ENCODE data around the gene LEMD2. TPM values are rescaled to one million over a fixed set of nuclear protein-coding genes. Genes with fewer than 3 reads are reported as not detected.

LEMD2 gene
- total RNA-seq, 4 donors from 2014 or later: 36.4 to 65.3 (median 55.4) TPM

DNA sequence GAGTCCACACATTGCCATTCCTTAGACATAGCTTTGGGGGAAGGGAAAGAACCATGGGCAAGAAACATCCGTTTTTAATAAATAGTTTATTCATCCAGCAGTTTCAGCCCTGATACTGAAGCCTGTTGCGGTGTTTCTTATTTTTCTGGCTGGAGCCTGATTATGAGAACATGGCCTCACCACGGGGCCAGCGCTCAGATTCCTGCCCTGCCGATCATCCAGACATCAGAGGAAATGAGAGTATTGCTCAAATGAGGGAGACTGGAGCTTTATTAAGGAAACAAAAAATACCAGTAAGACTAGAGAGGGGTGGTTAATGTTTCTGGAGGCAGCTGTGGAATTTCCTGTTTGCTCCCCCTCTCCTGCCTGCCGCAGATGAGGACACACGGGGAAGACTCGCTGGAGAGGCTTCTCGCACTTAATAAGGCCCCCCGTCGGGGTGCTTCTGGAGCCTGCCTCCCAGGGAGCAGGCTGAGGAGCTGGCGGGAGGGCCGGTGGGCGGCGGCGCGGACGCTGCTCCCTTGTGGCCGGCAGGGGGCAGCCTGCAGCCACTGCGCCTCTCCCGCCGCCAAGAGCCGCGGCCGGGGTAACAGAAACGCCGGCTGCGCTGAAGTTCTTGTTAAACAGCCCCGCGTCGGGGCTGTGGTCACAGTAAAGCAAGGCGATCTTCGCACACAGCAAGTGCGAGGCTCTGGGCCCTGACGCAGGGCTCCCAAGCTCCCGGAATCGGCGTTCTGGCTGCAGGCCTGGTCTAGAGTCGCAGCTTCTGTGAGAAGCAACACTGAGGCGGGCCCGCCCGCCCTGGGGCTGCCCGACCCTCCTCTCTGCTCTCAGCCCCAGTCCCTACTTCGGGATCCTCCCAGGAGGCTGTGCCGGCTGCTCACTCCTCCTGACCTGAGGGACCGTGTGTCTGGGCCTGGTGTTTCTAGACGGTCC lies 17.5 kb downstream of the LEMD2 start:
- intact Hi-C loops (cut with DNase I): loop anchor here (5.0 kb wide), 1 partner anchor 256 kb away; no protein-coding TSS in a partner anchor
- 10% methylated on average over 13 of the region's 47 CpGs for WGBS
- Histone ChIP-seq H3K27ac (replicated peaks in 1 of 4) (peak overlapping the region; percentile 64 to 84 (median 72)), H3K9me3 (peaks cover 0 to 8% (median 0%) of the 10 kb centered on the region in 4 donors), H3K4me1 (peaks cover 23 to 45% (median 43%) of the 10 kb centered on the region in 4 donors), H3K27me3 (peaks cover 0 to 6% (median 0%) of the 10 kb centered on the region in 4 donors), H3K4me3 (peak overlapping the region; percentile 5 to 32 (median 24)), H3K36me3 (peaks cover 36 to 45% (median 45%) of the 10 kb centered on the region in 4 donors)
- TF ChIP-seq POLR2A (IDR thresholded peaks at IDR 0.05; ENCODE audit: low read depth): no peak
- no peak for TF ChIP-seq EP300 (IDR thresholded peaks at IDR 0.05)
- TF ChIP-seq, protein P1, sequence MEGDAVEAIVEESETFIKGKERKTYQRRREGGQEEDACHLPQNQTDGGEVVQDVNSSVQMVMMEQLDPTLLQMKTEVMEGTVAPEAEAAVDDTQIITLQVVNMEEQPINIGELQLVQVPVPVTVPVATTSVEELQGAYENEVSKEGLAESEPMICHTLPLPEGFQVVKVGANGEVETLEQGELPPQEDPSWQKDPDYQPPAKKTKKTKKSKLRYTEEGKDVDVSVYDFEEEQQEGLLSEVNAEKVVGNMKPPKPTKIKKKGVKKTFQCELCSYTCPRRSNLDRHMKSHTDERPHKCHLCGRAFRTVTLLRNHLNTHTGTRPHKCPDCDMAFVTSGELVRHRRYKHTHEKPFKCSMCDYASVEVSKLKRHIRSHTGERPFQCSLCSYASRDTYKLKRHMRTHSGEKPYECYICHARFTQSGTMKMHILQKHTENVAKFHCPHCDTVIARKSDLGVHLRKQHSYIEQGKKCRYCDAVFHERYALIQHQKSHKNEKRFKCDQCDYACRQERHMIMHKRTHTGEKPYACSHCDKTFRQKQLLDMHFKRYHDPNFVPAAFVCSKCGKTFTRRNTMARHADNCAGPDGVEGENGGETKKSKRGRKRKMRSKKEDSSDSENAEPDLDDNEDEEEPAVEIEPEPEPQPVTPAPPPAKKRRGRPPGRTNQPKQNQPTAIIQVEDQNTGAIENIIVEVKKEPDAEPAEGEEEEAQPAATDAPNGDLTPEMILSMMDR (IDR thresholded peaks at IDR 0.05): peak in 2 of 3 experiments; percentile 92 to 96
- peak; percentile 20 to 45 for TF ChIP-seq POLR2AphosphoS5 (IDR thresholded peaks at IDR 0.05)
- DNase-seq (ENCODE audit: extremely low spot score): no peak

DNA sequence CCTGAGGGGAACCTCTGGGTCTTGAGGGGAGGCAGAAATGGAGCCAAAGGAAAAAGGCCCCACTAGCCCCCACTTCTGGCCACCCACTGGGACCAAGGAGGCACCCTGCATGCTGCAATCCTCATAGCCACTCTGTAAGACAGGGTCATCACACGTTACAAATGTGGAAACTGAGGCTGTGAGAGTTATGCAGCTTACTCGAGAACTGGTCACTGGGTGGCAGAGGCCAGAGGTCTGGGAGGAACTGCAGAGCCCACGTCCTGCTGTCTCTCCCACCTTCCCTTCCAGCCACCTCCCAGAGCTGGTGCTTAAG lies 18.1 kb downstream of the LEMD2 start:
- TF ChIP-seq, protein P1 (IDR thresholded peaks at IDR 0.05): no peak
- TF ChIP-seq POLR2A (IDR thresholded peaks at IDR 0.05; ENCODE audit: low read depth) (no peak), POLR2AphosphoS5 (IDR thresholded peaks at IDR 0.05) (no peak), EP300 (IDR thresholded peaks at IDR 0.05) (no peak)
- H3K4me1 ChIP-seq: peaks cover 23 to 45% (median 43%) of the 10 kb centered on the region in 4 donors
- intact Hi-C loops (cut with DNase I): loop anchor here (5.0 kb wide), 1 partner anchor 257 kb away; no protein-coding TSS in a partner anchor

DNA sequence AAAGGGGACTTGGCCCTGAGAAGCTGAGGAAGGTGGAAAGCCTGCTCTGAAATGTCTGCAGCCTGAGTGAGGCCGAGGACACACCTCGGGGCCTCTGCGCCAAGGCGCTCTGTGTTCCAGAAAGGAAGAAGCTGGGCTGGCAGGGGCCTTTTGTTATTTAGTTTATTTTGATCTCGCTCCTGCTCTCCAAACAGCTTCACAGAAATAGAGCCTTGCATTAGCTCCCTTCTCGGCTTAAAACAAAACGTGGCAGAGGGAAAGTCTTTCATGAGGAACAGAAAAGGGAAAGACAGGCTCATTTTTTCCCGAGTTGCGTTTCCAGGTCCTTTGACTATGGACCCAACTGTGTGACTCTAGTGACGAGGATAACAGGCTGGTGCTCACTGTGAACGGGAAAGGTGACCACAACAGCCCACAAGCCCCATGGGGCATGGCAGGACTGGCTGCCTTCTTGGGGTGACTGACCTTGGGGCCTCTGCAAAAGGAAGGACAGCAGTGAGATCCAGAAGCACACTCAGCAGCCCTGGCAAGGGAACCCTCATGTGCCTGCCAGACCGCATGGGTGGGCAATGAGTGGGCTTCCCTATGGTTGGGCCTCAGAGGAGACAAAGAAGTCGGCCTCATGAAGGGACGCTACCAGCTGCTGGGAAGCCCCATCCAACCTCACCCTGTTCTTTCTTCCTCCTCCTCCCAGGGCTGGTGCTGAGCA lies 18.7 kb downstream of the LEMD2 start:
- H3K27ac ChIP-seq (replicated peaks in 1 of 4): peak overlapping the region; percentile 64 to 84 (median 72)
- 22% methylated on average over 11 of the region's 14 CpGs for WGBS
- peaks cover 0 to 6% (median 0%) of the 10 kb centered on the region in 4 donors for H3K27me3 ChIP-seq
- H3K9me3 ChIP-seq: peaks cover 0 to 8% (median 0%) of the 10 kb centered on the region in 4 donors
- H3K4me3 ChIP-seq: no peak overlapping the region
- H3K4me1 ChIP-seq: peaks cover 23 to 45% (median 43%) of the 10 kb centered on the region in 4 donors
- peaks cover 25 to 34% (median 34%) of the 10 kb centered on the region in 4 donors for H3K36me3 ChIP-seq
- TF ChIP-seq POLR2AphosphoS5 (IDR thresholded peaks at IDR 0.05) (peak in 1 of 2 donors; percentile 38), POLR2A (IDR thresholded peaks at IDR 0.05; ENCODE audit: low read depth) (no peak)
- intact Hi-C loops (cut with DNase I): loop anchor here (5.0 kb wide), 1 partner anchor 257 kb away; no protein-coding TSS in a partner anchor
- no peak for DNase-seq (ENCODE audit: extremely low spot score)

More for the DNA sequence above, 18.1 kb downstream of the LEMD2 start:
- no peak for DNase-seq (ENCODE audit: extremely low spot score)
- peaks cover 0 to 6% (median 0%) of the 10 kb centered on the region in 4 donors for H3K27me3 ChIP-seq
- peaks cover 0 to 8% (median 0%) of the 10 kb centered on the region in 4 donors for H3K9me3 ChIP-seq
- H3K4me3 ChIP-seq: no peak overlapping the region
- H3K27ac ChIP-seq (replicated peaks in 1 of 4): peak overlapping the region; percentile 64 to 84 (median 72)
- no CpG with 5 or more reads among the region's 3 CpGs for WGBS
- H3K36me3 ChIP-seq: peaks cover 30 to 39% (median 39%) of the 10 kb centered on the region in 4 donors

DNA sequence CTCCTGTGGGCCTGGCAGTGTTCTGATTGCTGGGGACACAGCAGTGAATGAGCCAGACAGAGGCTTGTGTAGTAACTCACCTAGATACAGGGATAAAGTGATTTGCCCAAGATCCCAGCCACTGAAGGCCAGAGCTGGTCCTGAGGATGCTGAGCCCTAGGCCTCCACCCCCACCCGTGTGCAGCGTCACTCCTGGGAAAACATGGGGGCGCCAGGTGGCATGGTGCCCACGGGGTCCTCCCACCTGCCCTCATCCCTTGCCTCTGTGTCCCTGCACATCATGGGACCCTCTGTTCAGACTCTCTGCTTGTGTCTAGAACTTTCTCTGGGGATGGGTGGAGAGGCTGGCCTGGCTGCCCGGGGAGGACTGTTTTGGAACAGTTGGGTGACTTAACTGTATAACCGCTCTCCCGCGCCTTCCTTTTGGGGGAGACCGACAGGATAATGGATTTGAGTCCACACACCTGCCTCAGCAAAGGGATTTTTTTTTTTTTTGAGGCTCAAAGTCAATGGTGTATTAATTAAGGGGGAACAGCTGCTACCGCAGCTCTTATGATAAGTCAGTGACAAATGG lies 19.6 kb downstream of the LEMD2 start:
- WGBS: 73% methylated on average over 9 of the region's 10 CpGs
- Histone ChIP-seq H3K4me1 (peaks cover 23 to 45% (median 43%) of the 10 kb centered on the region in 4 donors), H3K27ac (replicated peaks in 1 of 4) (peak overlapping the region in 1 of 4 donors; percentile 84), H3K36me3 (peaks cover 17 to 24% (median 24%) of the 10 kb centered on the region in 4 donors), H3K9me3 (peaks cover 0 to 8% (median 0%) of the 10 kb centered on the region in 4 donors), H3K27me3 (peaks cover 0 to 6% (median 0%) of the 10 kb centered on the region in 4 donors), H3K4me3 (no peak overlapping the region)
- intact Hi-C loops (cut with DNase I): loop anchor here (5.0 kb wide), 1 partner anchor 388 kb away; no protein-coding TSS in a partner anchor
- no peak for DNase-seq (ENCODE audit: extremely low spot score)
- TF ChIP-seq POLR2A (IDR thresholded peaks at IDR 0.05; ENCODE audit: low read depth): no peak
- no peak for TF ChIP-seq EP300 (IDR thresholded peaks at IDR 0.05)
- TF ChIP-seq, protein P1 (IDR thresholded peaks at IDR 0.05): no peak
- no peak for TF ChIP-seq POLR2AphosphoS5 (IDR thresholded peaks at IDR 0.05)

Measured in esophagus muscularis mucosa (tissue), 4 donors.